Liver (tissue), 9 donors: ENCODE measurements around the gene ATP11C. TPM values are rescaled to one million over a fixed set of nuclear protein-coding genes. Genes with fewer than 3 reads are reported as not detected.

ENCODE experiments used
- DNase-seq: peaks from one replicate; pipeline ENCODE4 v3.0.0-alpha.2; 2017; ENCODE audit warnings: low spot score
- H3K27ac ChIP-seq, 2 donors: one replicate each; pipeline ENCODE4 v1.7.0; 2013; ENCODE audit warnings: inconsistent platforms in 2 of 2, low read length in 2 of 2, control low read depth in 1 of 2, low read depth in 1 of 2, mild to moderate bottlenecking in 1 of 2
- H3K27me3 ChIP-seq, 4 donors: one replicate each; pipeline versions ENCODE4 v1.6.1 to v1.7.0; 2013; ENCODE audit warnings: low read length in 3 of 4, inconsistent platforms in 1 of 4, mild to moderate bottlenecking in 1 of 4, moderate library complexity in 1 of 4; ENCODE audit not compliant: control insufficient read depth in 4 of 4, insufficient read depth in 4 of 4
- H3K36me3 ChIP-seq, 4 donors: one replicate each; pipeline versions ENCODE4 v1.6.1 to v1.7.0; 2013; ENCODE audit warnings: low read length in 3 of 4, mild to moderate bottlenecking in 3 of 4, low read depth in 1 of 4, moderate library complexity in 1 of 4; ENCODE audit not compliant: control insufficient read depth in 4 of 4, insufficient read depth in 3 of 4
- H3K4me1 ChIP-seq, 4 donors: one replicate each; pipeline versions ENCODE4 v1.6.1 to v1.7.0; 2013; ENCODE audit warnings: low read length in 3 of 4, mild to moderate bottlenecking in 3 of 4, moderate library complexity in 1 of 4; ENCODE audit not compliant: control insufficient read depth in 4 of 4, insufficient read depth in 4 of 4
- H3K4me3 ChIP-seq, 3 donors: one replicate each; pipeline versions ENCODE4 v1.6.1 to v1.7.0; 2013; ENCODE audit warnings: low read length in 3 of 3, control low read depth in 1 of 3, low read depth in 1 of 3, mild to moderate bottlenecking in 1 of 3
- H3K9ac ChIP-seq, 2 donors: one replicate each; pipeline ENCODE4 v1.7.0; 2013; ENCODE audit warnings: low read length in 2 of 2, mild to moderate bottlenecking in 2 of 2, moderate library complexity in 2 of 2, control low read depth in 1 of 2, low read depth in 1 of 2
- H3K9me3 ChIP-seq, 4 donors: one replicate each; pipeline versions ENCODE4 v1.6.1 to v1.7.0; 2013; ENCODE audit warnings: low read length in 3 of 4; ENCODE audit not compliant: control insufficient read depth in 4 of 4
- CTCF ChIP-seq: fragments of 150-350 bp; IDR thresholded peaks from 2 replicates; pipeline ENCODE4 v1.5.1; 2017; ENCODE audit warnings: improper control_type of control experiment, low read depth, low read length; ENCODE audit not compliant: missing input control
- EGR1 ChIP-seq, 2 donors: IDR thresholded peaks; 2 replicates each; pipeline ENCODE4 v1.6.1; 2016 to 2018; ENCODE audit warnings: antibody characterized with exemption in 2 of 2, low read depth in 2 of 2
- FOXA1 ChIP-seq: IDR thresholded peaks from 2 replicates; pipeline ENCODE4 v1.6.1; 2016; ENCODE audit warnings: antibody characterized with exemption
- FOXA2 ChIP-seq: IDR thresholded peaks from 2 replicates; pipeline ENCODE4 v1.6.1; 2016; ENCODE audit warnings: antibody characterized with exemption
- GABPA ChIP-seq, 2 donors: IDR thresholded peaks in 1 of 2; conservative IDR thresholded peaks in 1 of 2; 2 replicates each; pipeline ENCODE4 v1.6.1; 2016; ENCODE audit warnings: antibody characterized with exemption in 2 of 2, mild to moderate bottlenecking in 1 of 2, moderate library complexity in 1 of 2
- HNF4G ChIP-seq: IDR thresholded peaks from 2 replicates; pipeline ENCODE4 v1.6.1; 2016; ENCODE audit warnings: antibody characterized with exemption
- JUND ChIP-seq, 2 donors: IDR thresholded peaks; 2 replicates each; pipeline ENCODE4 v1.6.1; 2016; ENCODE audit warnings: antibody characterized with exemption in 2 of 2
- MAX ChIP-seq: IDR thresholded peaks from 2 replicates; pipeline ENCODE4 v1.6.1; 2016; ENCODE audit warnings: antibody characterized with exemption
- NR2F2 ChIP-seq: IDR thresholded peaks from 2 replicates; pipeline ENCODE4 v1.6.1; 2016; ENCODE audit warnings: antibody characterized with exemption
- RAD21 ChIP-seq, 2 donors: IDR thresholded peaks; 2 replicates each; pipeline ENCODE4 v1.6.1; 2016; ENCODE audit warnings: antibody characterized with exemption in 2 of 2, mild to moderate bottlenecking in 2 of 2
- REST ChIP-seq: IDR thresholded peaks from 2 replicates; pipeline ENCODE4 v1.6.1; 2016; ENCODE audit warnings: antibody characterized with exemption, mild to moderate bottlenecking
- RXRA ChIP-seq, 2 donors: IDR thresholded peaks; 2 replicates each; pipeline ENCODE4 v1.6.1; 2017 to 2018; ENCODE audit warnings: antibody characterized with exemption in 2 of 2, mild to moderate bottlenecking in 1 of 2
- SP1 ChIP-seq: IDR thresholded peaks from 2 replicates; pipeline ENCODE4 v1.6.1; 2018; ENCODE audit warnings: antibody characterized with exemption, mild to moderate bottlenecking
- TAF1 ChIP-seq: conservative IDR thresholded peaks from 2 replicates; pipeline ENCODE4 v1.6.1; 2016; ENCODE audit warnings: antibody characterized with exemption, mild to moderate bottlenecking
- YY1 ChIP-seq: IDR thresholded peaks from 2 replicates; pipeline ENCODE4 v1.6.1; 2016; ENCODE audit warnings: antibody characterized with exemption, mild to moderate bottlenecking
- ZBTB33 ChIP-seq: IDR thresholded peaks from 2 replicates; pipeline ENCODE4 v1.6.1; 2016; ENCODE audit warnings: antibody characterized with exemption
- WGBS: extraction: QIAGEN DNeasy Blood & Tissue Kit; methylation state at CpG from one replicate; pipeline ENCODE4 v1.1.7; 2013; 5-methylcytosine and 5-hydroxymethylcytosine counted together
- polyA plus RNA-seq, 2 donors: library from polyadenylated mRNA; stranded (reverse) in 1 of 2; unstranded in 1 of 2; fragments of 200-250 nt in 1 of 2; fragments of >200 nt in 1 of 2; fragmentation: Nextera tagmentation in 1 of 2; extraction: Ambion mirVana in 1 of 2; gene quantifications; one replicate each; pipeline versions ENCODE4 v1.2.1 to v1.2.3, GENCODE V29; 2013 to 2015
- total RNA-seq, 2 donors: library from RNA; depleted of rRNA; stranded (reverse); fragments of >200 nt; gene quantifications; one replicate each; pipeline ENCODE4 v1.2.3, GENCODE V29; 2014
- donor health status: healthy.
- donor health status: healthy.
- donor health status: healthy.
- donor health status: healthy.
- donor health status: healthy.

Gene ATP11C
- total and polyA plus RNA-seq, 4 donors, result 11.8 to 52.1 (median 18.9) TPM

GRCh38 chrX:139869796-139870195 is 63.1 kb downstream of the ATP11C start:
- Histone ChIP-seq H3K4me1 (peaks cover 0 to 1% (median 0%) of the 10 kb centered on the region in 4 donors), H3K4me3 (no peak overlapping the region), H3K9ac (no peak overlapping the region), H3K27ac (no peak overlapping the region), H3K9me3 (no peaks in the 10 kb centered on the region), H3K27me3 (no peaks in the 10 kb centered on the region), H3K36me3 (peaks cover 0 to 2% (median under 1%) of the 10 kb centered on the region in 4 donors)
- TF ChIP-seq MAX, result no peak
- TF ChIP-seq GABPA (IDR thresholded peaks at IDR 0.05 in 1 of 2, conservative IDR thresholded peaks at IDR 0.05 in 1 of 2), result no peak
- no peak for TF ChIP-seq FOXA1
- TF ChIP-seq RXRA (IDR thresholded peaks at IDR 0.05), result no peak
- no peak for TF ChIP-seq REST
- TF ChIP-seq JUND (IDR thresholded peaks at IDR 0.05), result no peak
- TF ChIP-seq YY1, result no peak
- no peak for TF ChIP-seq EGR1 (IDR thresholded peaks at IDR 0.05; ENCODE audit: low read depth in 2 of 2)
- no peak for TF ChIP-seq FOXA2
- no peak for TF ChIP-seq HNF4G
- no peak for TF ChIP-seq SP1
- TF ChIP-seq CTCF, result no peak
- no peak for TF ChIP-seq TAF1
- TF ChIP-seq RAD21 (IDR thresholded peaks at IDR 0.05), result no peak
- no peak for TF ChIP-seq NR2F2
- no peak for TF ChIP-seq ZBTB33
- DNase-seq, result no peak
- WGBS, result 94% methylated on average over 1 of the region's 1 CpG

- WGBS, result 97% methylated on average over 3 of the region's 3 CpGs
- Histone ChIP-seq H3K36me3 (peaks cover 0 to 2% (median under 1%) of the 10 kb centered on the region in 4 donors), H3K4me1 (peaks cover 0 to 1% (median 0%) of the 10 kb centered on the region in 4 donors), H3K27me3 (no peaks in the 10 kb centered on the region), H3K27ac (no peak overlapping the region), H3K9ac (no peak overlapping the region), H3K9me3 (no peaks in the 10 kb centered on the region), H3K4me3 (no peak overlapping the region)
- TF ChIP-seq TAF1 (no peak), HNF4G (no peak), FOXA1 (no peak), NR2F2 (no peak)
- no peak for DNase-seq
These were observed 68.2 kb downstream of the ATP11C start for GRCh38 chrX:139864640-139865039.
